GM12873 (cell line): Measurements from ENCODE around the gene IGSF3.

Experiments used
- CTCF ChIP-seq: IDR thresholded peaks from 2 replicates; pipeline ENCODE4 v1.5.1; 2012; ENCODE audit warnings: low read depth, mild to moderate bottlenecking, moderate library complexity, low read length, control low read depth; ENCODE audit not compliant: insufficient read depth; ENCODE audit errors: missing control alignments

IGSF3 gene

GRCh38 chr1:116697548-116698243 is 30.2 kb upstream of the IGSF3 start:
- no peak for TF ChIP-seq CTCF

DNA sequence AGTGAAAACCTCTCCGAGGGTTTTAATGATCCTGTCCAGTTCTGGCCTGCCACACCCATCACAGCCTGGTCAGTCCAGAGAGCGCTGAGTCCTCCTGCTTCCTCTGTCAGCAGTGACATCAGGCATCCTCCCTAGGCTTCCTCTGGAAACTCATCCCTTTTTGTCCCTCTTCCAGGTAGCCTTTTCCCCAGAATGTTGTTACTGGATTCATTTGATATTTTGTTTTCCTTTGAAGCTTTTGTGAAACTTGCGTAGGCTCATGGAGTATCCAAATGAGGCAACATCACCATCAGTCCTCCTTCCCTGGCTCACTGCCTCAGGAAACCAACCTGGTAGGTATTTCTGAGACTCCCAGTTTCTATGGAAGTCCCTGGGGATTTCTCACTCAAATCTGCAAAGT is 27.0 kb upstream of the IGSF3 start:
- TF ChIP-seq CTCF = no peak

DNA sequence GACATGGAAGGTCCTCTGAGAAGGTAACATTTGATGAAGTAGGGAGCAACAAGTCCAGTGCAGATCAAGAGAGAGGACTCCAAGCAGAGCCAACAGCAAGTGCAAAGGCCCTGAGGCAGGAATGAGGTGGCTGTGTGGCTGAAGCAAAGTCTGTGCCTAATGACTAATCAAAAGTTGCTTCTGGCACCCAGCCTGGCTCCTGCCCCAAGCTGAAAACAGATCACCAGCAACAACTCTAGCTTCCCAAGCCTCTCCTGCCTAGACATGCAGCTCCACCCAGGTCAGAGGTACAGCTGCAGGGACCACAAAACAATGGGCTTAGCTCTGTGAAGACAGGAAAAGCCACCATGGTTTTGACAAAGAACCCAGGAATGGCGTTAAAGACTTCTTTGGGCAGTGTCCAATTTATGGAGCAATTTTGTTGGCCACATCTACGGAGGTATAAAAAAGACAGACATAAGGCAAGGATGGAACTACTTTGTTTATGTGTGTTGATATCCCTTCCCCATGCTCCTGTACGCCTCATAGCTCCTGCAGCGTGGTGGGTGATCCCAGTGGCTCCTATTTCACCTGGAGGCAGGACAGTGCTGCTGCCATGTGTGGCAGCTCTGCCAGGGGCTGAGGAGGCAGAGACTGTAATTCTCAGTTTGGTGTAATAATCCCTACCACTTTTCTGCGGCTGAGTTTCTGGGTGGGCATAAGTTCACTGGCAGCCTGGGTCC is 26.4 kb upstream of the IGSF3 start:
- TF ChIP-seq CTCF = no peak

- TF ChIP-seq CTCF = no peak
Measured at GRCh38 chr1:116692879-116693278, 25.3 kb upstream of the IGSF3 start.

DNA sequence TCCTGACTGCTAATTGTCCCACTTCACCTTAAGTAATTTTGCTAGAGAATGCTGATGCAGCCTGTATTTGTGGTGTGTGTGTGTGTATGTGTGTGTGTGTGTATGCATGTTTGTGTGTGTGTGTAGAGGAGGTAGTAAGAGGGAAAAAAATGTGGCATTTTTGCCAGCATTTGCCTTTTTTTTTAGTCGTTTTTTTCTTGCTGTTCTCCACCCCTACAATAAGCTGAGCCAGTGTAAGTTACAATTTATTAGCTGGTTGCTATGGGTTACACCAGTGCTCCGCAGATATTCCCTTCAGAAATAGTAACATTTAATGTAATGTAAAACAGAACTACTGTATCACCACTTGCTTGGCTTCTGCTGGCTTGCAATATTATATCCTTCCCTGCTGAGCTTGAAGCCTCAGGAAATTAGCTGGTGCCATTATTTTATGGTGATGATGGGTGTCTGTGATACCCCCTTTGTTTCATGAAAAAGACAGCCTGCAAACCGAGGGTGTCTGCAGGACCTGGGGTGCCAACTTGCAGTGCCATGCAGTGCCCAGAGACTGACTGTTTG is 23.4 kb upstream of the IGSF3 start:
- no peak for TF ChIP-seq CTCF

DNA sequence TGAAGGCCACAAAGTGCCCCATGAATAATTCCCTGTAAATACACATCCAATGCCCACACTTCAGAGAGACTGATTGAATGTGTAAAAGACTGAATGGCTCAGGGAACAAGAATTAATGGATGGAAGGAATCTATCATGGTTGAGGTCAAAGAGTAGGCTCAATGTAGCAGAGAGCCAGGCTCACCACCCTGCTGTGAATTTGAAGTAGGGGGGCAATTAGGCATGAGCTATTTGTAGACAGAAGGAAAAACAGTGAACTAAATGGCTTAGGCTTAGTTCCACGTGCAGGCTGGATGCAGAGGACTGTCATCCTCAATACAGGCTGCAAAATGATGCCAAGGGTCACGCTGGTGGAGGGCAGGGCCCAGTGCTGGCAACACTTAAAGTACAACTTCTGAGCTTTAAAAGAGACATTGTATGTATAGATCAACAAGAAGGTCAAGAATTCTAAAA is 22.9 kb upstream of the IGSF3 start:
- no peak for TF ChIP-seq CTCF

GRCh38 chr1:116686723-116687352 is 19.3 kb upstream of the IGSF3 start:
- TF ChIP-seq CTCF = no peak
